Sciatic nerve (tissue), 2 donors: ENCODE results near the gene FSD1L. TPM values are rescaled to one million over a fixed set of nuclear protein-coding genes. Genes with fewer than 3 reads are reported as not detected.
"Not testable (repeated sequence)": the region's sequence is repeated elsewhere in the genome, so short reads cannot be mapped to it uniquely, and the experiment has no call there.

Experiments used
- ATAC-seq: fragments of 200-7000 bp; cut with Tn5 transposase; one replicate; pipeline ENCODE4 v1.9.1; 2020; ENCODE audit warnings: mild to moderate bottlenecking, moderate library complexity
- DNase-seq: peaks from one replicate; pipeline ENCODE4 v3.0.0-alpha.2; 2020; ENCODE audit warnings: low spot score
- intact Hi-C: fragments of 100-400 bp; cut with DNase I; formaldehyde crosslinking; loops from one replicate; pipeline ENCODE4 v1.14.2; 2022
- total RNA-seq: library from RNA; stranded (reverse); fragmentation: NEBNext Ultra II Directional; extraction: Animal tissue kit (Norgen Biotek cat#: 25700); gene quantifications from one replicate; pipeline ENCODE4 v1.2.1, GENCODE V29; 2021
- donor health status: DM: no; HTN: no; CAD: no.
- donor health status: DM: no; HTN: no; CAD: no.

The FSD1L gene
- total RNA-seq, 1 donor from 2014 or later, result 14.0 TPM

- ATAC-seq, result no peak
- no peak for DNase-seq
- intact Hi-C loops, result no loop called here
Observed at GRCh38 chr9:105466898-105467455, 19.1 kb downstream of the FSD1L start.

DNA sequence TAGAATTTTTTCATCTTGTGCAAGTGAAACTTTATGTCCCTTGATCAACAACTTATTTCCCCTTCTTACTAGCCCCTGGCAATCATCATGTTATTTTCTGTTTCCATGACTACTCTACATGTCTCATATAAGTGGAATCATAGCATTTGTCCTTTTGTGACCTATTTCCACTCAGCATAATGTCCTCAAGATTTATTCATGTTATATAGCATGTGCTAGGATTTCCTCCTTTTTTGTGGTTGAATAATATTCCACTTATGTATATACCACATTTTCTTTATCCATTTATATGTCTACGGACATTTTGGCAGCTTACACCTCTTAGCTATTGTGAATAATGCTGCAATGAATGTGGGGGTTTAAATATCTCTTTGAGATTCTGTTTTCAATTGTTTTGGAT, 21.0 kb downstream of the FSD1L start:
- intact Hi-C loops, result no loop called here
- DNase-seq, result no peak
- ATAC-seq, result no peak

GRCh38 chr9:105473221-105473620, 25.4 kb downstream of the FSD1L start:
- no peak for ATAC-seq
- DNase-seq, result no peak
- intact Hi-C loops, result no loop called here

DNA sequence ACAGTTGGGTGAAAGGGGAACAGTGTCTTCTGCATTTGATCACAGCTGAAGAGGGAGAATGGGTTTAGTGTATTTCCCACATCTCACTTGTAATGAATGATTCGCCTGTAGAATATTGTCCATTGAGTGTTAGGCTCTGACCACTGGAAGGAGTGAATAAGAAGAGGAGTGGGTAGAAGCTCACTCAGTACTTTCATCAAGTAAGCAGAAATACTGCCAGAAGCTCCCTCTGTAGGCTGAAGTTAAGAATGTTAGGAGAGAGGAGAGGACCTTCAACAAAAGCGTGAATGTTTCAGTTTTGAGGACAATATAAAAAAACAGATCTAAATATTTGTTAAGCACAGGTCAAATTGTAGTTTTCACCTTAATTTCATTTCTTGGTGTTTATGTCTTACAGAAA, 27.5 kb downstream of the FSD1L start:
- intact Hi-C loops, result no loop called here
- ATAC-seq (peak; percentile 42), DNase-seq (no peak)

- DNase-seq, result no peak
- no peak for ATAC-seq
- intact Hi-C loops, result no loop called here
Observed at GRCh38 chr9:105479846-105480245, 32.0 kb downstream of the FSD1L start.

DNA sequence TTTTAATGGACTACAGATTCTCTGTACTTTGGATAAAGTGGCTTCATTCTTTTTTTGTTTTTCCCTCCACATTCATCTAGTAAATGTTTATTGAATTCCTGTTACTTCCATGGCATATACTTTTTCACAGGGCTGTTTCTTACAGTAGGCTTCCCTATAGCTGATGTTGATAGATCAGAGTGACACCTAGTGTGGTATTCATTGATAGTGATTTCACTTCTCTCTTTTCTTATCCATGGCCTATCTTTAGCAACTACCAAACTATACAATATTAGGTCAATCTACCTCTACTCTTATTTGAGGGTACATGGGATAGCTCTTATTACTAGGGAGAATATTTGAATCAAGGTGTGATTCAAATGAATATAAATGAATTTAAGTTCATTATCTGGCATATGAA, 35.8 kb downstream of the FSD1L start:
- intact Hi-C loops, result no loop called here
- ATAC-seq (no peak), DNase-seq (no peak)

DNA sequence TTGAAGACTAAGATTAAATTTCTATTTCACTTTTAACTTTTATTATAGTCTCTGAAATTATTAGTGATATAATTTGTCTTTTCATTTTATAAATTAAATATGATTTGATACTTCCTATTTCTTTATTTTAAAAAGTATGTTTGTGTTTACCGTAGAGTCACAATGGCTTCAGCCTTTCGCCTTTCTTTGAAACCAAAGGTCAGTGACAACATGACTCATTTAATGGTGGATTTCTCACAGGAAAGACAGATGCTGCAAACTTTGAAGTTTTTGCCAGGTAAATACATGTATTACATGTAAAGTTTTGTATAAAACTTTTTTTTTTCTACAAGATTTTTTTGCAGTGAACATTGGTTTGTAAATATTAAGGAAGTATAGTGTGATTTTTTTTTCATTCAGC, 36.4 kb downstream of the FSD1L start:
- intact Hi-C loops, result no loop called here
- no peak for ATAC-seq
- no peak for DNase-seq

GRCh38 chr9:105485131-105485530, 37.3 kb downstream of the FSD1L start:
- DNase-seq (no peak), ATAC-seq (no peak)
- intact Hi-C loops, result no loop called here

DNA sequence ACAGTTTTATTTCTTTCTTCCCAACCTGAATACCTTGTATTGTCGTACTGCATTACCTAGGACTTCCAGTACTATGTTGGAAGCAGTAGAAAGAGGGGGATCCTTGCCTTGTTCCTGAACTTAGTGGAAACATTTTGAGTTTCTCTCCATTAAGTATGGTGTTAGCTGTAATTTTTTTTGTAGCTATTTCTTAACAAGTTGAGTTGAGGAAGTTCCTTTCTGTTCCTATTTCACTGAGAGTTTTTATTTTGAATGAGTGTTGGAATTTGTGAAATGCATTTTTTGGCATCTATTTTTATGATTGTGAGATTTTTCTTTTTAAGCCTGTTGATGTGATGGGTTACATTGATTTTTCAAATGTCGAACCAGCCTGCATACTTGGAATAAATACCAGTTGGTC, 49.0 kb downstream of the FSD1L start:
- ATAC-seq, result no peak
- DNase-seq, result no peak
- intact Hi-C loops, result no loop called here

DNA sequence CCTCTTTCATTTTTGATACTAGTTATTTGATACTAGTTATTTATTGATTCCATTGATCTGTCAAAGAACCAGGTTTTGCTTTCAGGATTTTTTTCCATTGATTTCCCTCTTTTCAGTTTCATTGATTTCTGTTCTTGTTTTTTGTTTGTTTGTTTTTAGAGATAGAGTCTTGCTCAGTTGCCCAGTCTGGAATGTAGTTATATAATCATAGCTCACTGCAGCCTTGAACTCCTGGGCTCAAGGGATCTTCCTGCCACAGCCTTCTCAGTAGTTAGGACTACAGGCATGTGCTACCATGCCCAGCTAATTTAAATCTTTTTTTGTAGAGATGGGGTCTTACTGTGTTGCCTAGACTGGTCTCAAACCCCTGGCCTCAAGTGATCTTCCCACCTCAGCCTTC, 49.9 kb downstream of the FSD1L start:
- intact Hi-C loops, result no loop called here

GRCh38 chr9:105500108-105500766, 52.4 kb downstream of the FSD1L start:
- ATAC-seq, result no peak
- intact Hi-C loops, result no loop called here

More for the DNA sequence above, 49.9 kb downstream of the FSD1L start:
- DNase-seq, result no peak
- ATAC-seq, result no peak

DNA sequence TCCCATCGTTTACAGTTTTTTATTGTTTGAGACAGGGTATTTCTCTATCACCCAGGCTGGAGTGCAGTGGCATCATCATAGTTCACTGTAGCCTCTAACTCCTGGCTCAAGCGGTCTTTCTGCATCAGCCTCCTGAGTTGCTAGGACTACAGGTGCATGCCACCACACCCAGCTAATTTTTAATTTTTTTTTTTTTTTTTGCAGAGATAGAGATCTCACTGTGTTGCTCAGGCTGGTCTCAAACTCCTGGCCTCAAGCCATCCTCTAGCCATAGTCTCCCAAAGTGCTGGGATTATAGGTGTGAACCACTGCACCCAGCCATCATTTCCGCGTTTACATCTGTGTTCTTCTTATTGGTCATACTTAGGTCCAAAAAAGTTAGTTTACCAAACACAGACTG, 53.6 kb downstream of the FSD1L start:
- no peak for ATAC-seq
- DNase-seq, result no peak
- intact Hi-C loops, result no loop called here

More at GRCh38 chr9:105500108-105500766, 52.4 kb downstream of the FSD1L start:
- DNase-seq, result no peak

- intact Hi-C loops, result no loop called here
- no peak for DNase-seq
- ATAC-seq, result no peak
Observed at GRCh38 chr9:105502276-105502675, 54.4 kb downstream of the FSD1L start.

DNA sequence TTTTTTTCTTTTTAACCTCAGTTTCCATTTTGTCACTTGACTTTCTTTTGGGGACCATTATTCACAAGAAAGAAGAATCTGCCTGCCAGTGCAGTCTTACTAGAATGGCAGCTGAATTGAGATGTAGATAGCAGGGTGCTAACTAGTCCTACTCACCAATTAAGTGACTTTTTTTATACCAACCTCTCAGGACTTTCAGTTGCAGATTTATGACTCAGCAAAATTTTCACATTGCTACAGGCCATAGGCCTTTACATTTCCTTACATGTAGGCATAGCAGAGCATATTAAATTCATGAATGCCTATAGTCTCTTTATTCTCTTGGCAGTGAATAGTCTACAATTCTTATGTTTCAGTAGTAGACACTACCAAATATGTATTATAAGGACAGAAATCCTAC, 56.0 kb downstream of the FSD1L start:
- DNase-seq (no peak), ATAC-seq (no peak)
- intact Hi-C loops, result no loop called here

DNA sequence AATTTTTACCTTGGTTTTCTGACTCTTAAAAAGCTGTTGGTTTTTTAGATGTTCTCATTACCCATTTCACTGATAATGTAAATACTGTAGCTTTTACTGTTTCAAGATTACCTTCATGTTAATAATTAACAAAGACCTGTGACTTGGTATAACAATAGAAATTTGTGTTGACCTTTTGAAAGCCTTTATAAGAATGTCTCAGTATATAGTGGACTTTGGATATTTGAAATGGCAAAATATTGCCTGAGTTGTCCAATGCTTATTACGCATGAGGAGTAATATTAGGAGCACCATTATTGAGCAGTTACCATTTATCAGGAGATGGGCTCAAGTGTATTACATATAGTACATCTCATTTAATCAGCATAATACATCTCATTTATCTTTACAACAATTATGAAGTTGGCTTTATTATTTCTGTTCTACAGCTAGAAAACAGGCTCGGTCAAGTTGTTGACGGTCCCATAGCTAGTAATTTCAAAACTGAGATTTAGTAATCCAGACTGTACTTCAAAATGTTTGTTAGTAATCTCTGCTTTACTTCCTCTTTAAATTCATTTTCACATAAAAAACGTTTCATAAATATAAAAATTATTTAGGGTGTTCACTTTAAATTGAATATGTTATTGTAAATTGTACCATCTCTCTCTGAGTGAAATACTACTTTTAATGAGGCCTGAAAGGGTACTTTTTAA, 59.4 kb downstream of the FSD1L start:
- intact Hi-C loops, result no loop called here
- ATAC-seq, result no peak
- DNase-seq, result no peak

GRCh38 chr9:105508530-105508929, 60.7 kb downstream of the FSD1L start:
- DNase-seq, result no peak
- ATAC-seq, result no peak
- intact Hi-C loops, result no loop called here

DNA sequence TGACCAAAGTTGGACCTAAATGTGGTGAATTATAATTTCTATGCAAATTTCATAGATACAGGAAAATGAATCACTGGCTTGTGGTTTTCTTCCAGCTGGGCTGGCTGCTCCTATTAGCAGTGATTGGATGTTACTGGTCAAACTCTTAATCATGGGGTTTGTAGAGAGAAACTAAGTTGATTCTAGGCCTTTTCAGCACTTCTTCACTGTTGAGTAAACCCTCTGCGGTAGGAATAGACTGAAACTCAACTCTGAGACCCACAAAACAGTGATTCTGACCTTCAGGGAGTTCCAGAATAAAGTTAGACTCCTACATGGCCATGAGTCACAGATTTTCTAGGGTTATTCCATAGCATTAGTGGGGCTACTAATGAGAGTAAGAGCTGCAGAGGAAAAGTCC, 62.2 kb downstream of the FSD1L start:
- DNase-seq, result no peak
- intact Hi-C loops, result no loop called here
- ATAC-seq, result no peak

DNA sequence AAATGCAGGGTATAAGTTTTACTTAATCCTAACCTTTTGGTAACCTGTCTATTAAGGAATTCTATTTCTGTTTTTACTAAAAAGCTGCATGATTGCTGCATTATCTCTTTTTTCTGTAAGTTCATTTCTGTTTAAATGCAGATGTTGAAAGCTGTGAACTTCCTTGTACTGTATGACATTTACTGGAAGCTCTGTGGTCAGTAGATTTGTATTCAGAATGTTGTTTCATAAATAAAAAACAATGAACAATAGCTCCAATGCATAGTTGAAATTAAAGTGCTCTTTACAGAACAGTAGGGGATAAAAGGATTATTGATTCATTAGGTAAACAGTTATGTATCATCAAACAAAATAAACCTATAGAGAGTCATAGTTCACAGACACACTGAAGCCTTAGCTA, 63.6 kb downstream of the FSD1L start:
- DNase-seq (no peak), ATAC-seq (no peak)
- intact Hi-C loops, result no loop called here

DNA sequence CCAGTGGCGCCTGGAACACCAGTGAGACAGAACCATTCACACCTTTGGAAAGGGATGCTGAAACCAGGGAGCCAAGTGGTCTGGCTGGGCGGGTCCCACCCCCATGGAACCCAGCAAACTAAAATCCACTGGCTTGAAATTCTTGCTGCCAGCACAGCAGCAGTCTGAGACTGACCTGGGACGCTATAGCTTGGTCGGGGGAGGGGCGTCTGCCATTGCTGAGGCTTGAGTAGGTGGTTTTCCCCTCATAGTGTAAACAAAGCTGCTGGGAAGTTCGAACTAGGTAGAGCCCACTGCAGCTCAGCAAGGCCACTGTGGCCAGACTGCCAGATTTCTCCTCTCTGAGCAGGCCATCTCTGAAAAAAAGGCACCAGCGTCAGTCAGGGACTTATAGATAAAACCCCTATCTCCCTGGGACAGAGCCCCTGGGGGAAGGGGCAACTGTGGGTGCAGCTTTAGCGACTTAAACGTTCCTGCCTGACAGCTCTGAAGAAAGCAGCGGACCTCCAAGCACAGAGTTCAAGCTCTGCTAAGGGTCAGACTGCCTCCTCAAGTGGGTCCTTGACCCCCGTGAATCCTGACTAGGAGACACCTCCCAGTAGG, 68.1 kb downstream of the FSD1L start:
- no peak for DNase-seq
- intact Hi-C loops, result no loop called here
- ATAC-seq, result no peak

GRCh38 chr9:105519710-105520369, 72.0 kb downstream of the FSD1L start:
- DNase-seq, intact Hi-C loops: not testable (repeated sequence)
- peak; percentile 66 for ATAC-seq
